Gastroesophageal sphincter (tissue), 3 donors: ENCODE data around the gene POLDIP2.

Experiments used
- CTCF ChIP-seq, 4 experiments: fragments of 200-600 bp in 2 of 4; fragments of 450-650 bp in 2 of 4; sonication (generic) in 1 of 4; IDR thresholded peaks; one replicate each; pipeline ENCODE4 v1.5.1; 2017 to 2019; ENCODE audit warnings: antibody characterized with exemption in 4 of 4, mild to moderate bottlenecking in 2 of 4, moderate library complexity in 2 of 4
- EP300 ChIP-seq: sonication (generic); formaldehyde crosslinking; IDR thresholded peaks from one replicate; pipeline ENCODE4 v1.6.1; 2017; ENCODE audit warnings: antibody characterized with exemption, mild to moderate bottlenecking
- POLR2A ChIP-seq, 2 donors: fragments of 450-650 bp; IDR thresholded peaks; one replicate each; pipeline ENCODE4 v1.6.1; 2017; ENCODE audit warnings: antibody characterized with exemption in 2 of 2, mild to moderate bottlenecking in 2 of 2, moderate library complexity in 1 of 2
- POLR2AphosphoS5 ChIP-seq: sonication (generic); formaldehyde crosslinking; IDR thresholded peaks from one replicate; pipeline ENCODE4 v1.6.1; 2017; ENCODE audit warnings: antibody characterized with exemption

GRCh38 chr17:28397687-28398279, 40.5 kb upstream of the POLDIP2 start:
- TF ChIP-seq CTCF (IDR thresholded peaks at IDR 0.05): no peak
- no peak for TF ChIP-seq POLR2A (IDR thresholded peaks at IDR 0.05)
- no peak for TF ChIP-seq EP300
- no peak for TF ChIP-seq POLR2AphosphoS5
